GM23248 (cell line): ENCODE results near the gene HDAC4. TPM values are rescaled to one million over a fixed set of nuclear protein-coding genes. Genes with fewer than 3 reads are reported as not detected.

Source experiments
- DNase-seq: peaks from one replicate; pipeline ENCODE4 v3.0.0-alpha.2; 2015
- H2AFZ ChIP-seq: fragments of 200-600 bp; sonication (generic); 2 replicates; pipeline ENCODE4 v1.6.1; 2016; ENCODE audit warnings: antibody characterized with exemption
- H3F3A ChIP-seq: fragments of 200-600 bp; sonication (generic); 2 replicates; pipeline ENCODE4 v1.6.1; 2016; ENCODE audit warnings: mild to moderate bottlenecking, antibody characterized with exemption, mixed run types; ENCODE audit not compliant: insufficient read depth
- H3K27ac ChIP-seq: fragments of 200-600 bp; sonication (generic); 2 replicates; pipeline ENCODE4 v1.5.1; 2016; ENCODE audit warnings: mild to moderate bottlenecking
- H3K27me3 ChIP-seq: fragments of 200-600 bp; sonication (generic); replicated peaks from 2 replicates; pipeline ENCODE4 v1.6.1; 2016; ENCODE audit warnings: mild to moderate bottlenecking; ENCODE audit not compliant: insufficient read depth
- H3K36me3 ChIP-seq: fragments of 200-600 bp; sonication (generic); 2 replicates; pipeline ENCODE4 v1.6.1; 2016; ENCODE audit warnings: low read depth, mild to moderate bottlenecking
- H3K4me1 ChIP-seq: fragments of 200-600 bp; sonication (generic); 2 replicates; pipeline ENCODE4 v1.6.1; 2016; ENCODE audit warnings: mild to moderate bottlenecking; ENCODE audit not compliant: insufficient read depth
- H3K4me2 ChIP-seq: fragments of 200-600 bp; sonication (generic); one replicate; pipeline ENCODE4 v1.6.1; 2016; ENCODE audit warnings: mild to moderate bottlenecking; ENCODE audit not compliant: unreplicated experiment
- H3K4me3 ChIP-seq: fragments of 200-600 bp; sonication (generic); 2 replicates; pipeline ENCODE4 v1.5.1; 2016; ENCODE audit warnings: mild to moderate bottlenecking
- H3K79me2 ChIP-seq: fragments of 200-600 bp; sonication (generic); 2 replicates; pipeline ENCODE4 v1.6.1; 2016; ENCODE audit warnings: mild to moderate bottlenecking; ENCODE audit not compliant: insufficient read depth
- H3K9ac ChIP-seq: fragments of 200-600 bp; sonication (generic); 2 replicates; pipeline ENCODE4 v1.6.1; 2016; ENCODE audit warnings: mild to moderate bottlenecking
- H3K9me2 ChIP-seq: fragments of 200-600 bp; sonication (generic); 2 replicates; pipeline ENCODE4 v1.6.1; 2016; ENCODE audit warnings: mixed run types, mild to moderate bottlenecking, moderate library complexity; ENCODE audit not compliant: insufficient read depth
- H3K9me3 ChIP-seq: fragments of 200-600 bp; sonication (generic); one replicate; pipeline ENCODE4 v1.6.1; 2017; ENCODE audit warnings: low read depth
- H4K20me1 ChIP-seq: fragments of 200-600 bp; sonication (generic); 2 replicates; pipeline ENCODE4 v1.6.0; 2016; ENCODE audit not compliant: insufficient read depth
- EZH2 ChIP-seq: fragments of 200-600 bp; sonication (generic); IDR thresholded peaks from 2 replicates; pipeline ENCODE4 v1.6.1; 2018; ENCODE audit warnings: antibody characterized with exemption, mild to moderate bottlenecking; ENCODE audit not compliant: insufficient read depth, poor library complexity, severe bottlenecking
- EZH2phosphoT487 ChIP-seq: fragments of 200-600 bp; sonication (generic); IDR thresholded peaks from 2 replicates; pipeline ENCODE4 v1.6.1; 2018; ENCODE audit warnings: antibody characterized with exemption, moderate library complexity, mild to moderate bottlenecking, low read depth; ENCODE audit not compliant: insufficient read depth
- WGBS, 2 experiments: methylation state at CpG; one replicate each; pipeline ENCODE4 v1.1.6; 2015 to 2017; ENCODE audit warnings: low lambda C conversion rate in 2 of 2, low coverage in 1 of 2; ENCODE audit errors: missing lambda C conversion rate in 2 of 2; 5-methylcytosine and 5-hydroxymethylcytosine counted together
- in situ Hi-C: fragments of 300-500 bp; cut with MboI; formaldehyde crosslinking; loops from 2 replicates; pipeline ENCODE4 v1.15.0; 2020
- polyA plus RNA-seq: library from polyadenylated mRNA; unstranded; fragments of >200 nt; fragmentation: Nextera tagmentation; extraction: Ambion mirVana; gene quantifications from 2 replicates; pipeline ENCODE4 v1.2.1, GENCODE V29; 2016
- total RNA-seq: library from RNA; depleted of rRNA; stranded (reverse); fragments of >200 nt; shearing (Covaris generic); gene quantifications from 2 replicates; pipeline ENCODE4 v1.2.3, GENCODE V29; 2014

Gene HDAC4
- total and polyA plus RNA-seq, 2 experiments from 2014 or later = 2.1 to 6.3 TPM

DNA sequence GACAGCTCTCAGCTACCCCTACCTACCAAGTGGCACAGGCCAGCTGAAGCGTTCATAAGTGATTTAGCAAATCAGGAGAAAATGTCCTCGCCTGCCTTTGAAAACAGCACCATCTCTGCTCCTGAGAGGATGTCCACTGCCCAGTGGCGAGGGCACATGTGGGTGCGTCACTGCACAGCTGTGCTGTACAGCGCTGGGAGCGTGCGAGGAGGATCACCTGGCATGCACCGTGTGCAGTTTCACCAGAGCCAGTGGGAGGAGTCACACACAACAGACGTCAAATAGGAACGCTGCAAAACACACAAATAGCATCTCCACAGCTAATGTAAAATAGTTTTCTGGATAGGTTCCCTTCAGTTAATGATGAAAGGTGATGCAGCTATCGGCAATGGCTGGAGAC lies 154.1 kb downstream of the HDAC4 start:
- H3F3A ChIP-seq = no peaks in the 10 kb centered on the region
- H3K9ac ChIP-seq = no peak overlapping the region
- H3K4me1 ChIP-seq = no peaks in the 10 kb centered on the region
- 0 out of 2 replicates have a peak, but pooled peaks cover 8% of the 10 kb centered on the region for H3K79me2 ChIP-seq
- H3K9me2 ChIP-seq = no peaks in the 10 kb centered on the region
- WGBS, 2 experiments = 82 to 83% methylated on average over 11 of the region's 11 CpGs
- no peak overlapping the region for H3K4me3 ChIP-seq
- no peak overlapping the region for H3K4me2 ChIP-seq
- no peaks in the 10 kb centered on the region for H3K36me3 ChIP-seq
- no peak for DNase-seq
- no peaks in the 10 kb centered on the region for H3K27me3 ChIP-seq
- in situ Hi-C loops = no loop called here
- H4K20me1 ChIP-seq = no peaks in the 10 kb centered on the region
- H3K9me3 ChIP-seq = no peaks in the 10 kb centered on the region
- TF ChIP-seq EZH2 (no peak), EZH2phosphoT487 (no peak)
- H3K27ac ChIP-seq = no peak overlapping the region
- H2AFZ ChIP-seq = no peak overlapping the region

DNA sequence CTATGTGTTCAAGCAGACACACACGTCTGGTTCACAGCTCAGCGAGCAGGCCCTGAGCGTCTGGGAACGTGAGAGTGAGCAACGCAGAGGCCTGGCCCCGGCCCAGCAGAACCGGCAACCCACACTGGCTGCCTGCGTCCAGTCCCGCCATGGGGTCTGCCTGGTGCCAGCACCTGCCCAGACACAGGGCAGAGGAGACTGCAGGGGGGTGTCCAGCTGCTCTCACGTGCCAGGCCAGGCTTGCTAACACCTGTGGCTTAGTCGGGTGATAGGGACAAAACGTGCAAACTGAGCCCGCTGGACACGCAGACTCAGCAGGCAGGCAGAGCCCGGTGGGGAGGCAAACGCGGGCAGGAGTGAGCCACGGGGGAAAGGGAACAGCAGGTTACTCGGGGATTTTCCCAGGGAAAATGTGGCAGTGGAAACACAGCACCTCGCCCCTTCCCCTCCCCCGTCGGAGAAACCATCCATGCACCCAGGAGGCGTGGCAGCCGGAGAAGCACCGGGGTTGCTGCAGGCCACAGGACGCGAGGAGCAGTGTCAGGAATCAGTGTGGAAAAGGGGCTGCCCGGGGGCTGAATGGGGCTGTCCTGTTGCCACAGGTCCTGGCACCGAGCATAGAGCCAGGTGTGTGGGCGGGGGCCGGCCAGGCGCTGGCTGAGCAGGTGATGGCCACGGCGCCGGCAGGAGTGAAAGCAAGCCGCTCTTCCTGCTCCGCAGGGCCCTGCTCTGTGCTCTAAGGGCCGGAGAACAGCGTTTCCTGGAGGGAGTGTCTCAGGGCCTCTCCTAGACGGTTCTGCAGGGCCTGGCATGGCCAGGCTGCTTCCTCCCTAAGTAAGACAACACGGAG lies 154.7 kb downstream of the HDAC4 start:
- H3K9me3 ChIP-seq = no peaks in the 10 kb centered on the region
- H3K27ac ChIP-seq = no peak overlapping the region
- no peak overlapping the region for H3K9ac ChIP-seq
- no peak overlapping the region for H3K4me2 ChIP-seq
- in situ Hi-C loops = no loop called here
- no peaks in the 10 kb centered on the region for H3K36me3 ChIP-seq
- no peak for DNase-seq
- H3K4me1 ChIP-seq = no peaks in the 10 kb centered on the region
- H3F3A ChIP-seq = no peaks in the 10 kb centered on the region
- H2AFZ ChIP-seq = no peak overlapping the region
- H4K20me1 ChIP-seq = no peaks in the 10 kb centered on the region
- H3K27me3 ChIP-seq = no peaks in the 10 kb centered on the region
- no peak for TF ChIP-seq EZH2phosphoT487
- no peak for TF ChIP-seq EZH2
- 72 to 78% methylated on average over 37 of the region's 41 CpGs for WGBS, 2 experiments
- no peak overlapping the region for H3K4me3 ChIP-seq
- 0 out of 2 replicates have a peak, but pooled peaks cover 8% of the 10 kb centered on the region for H3K79me2 ChIP-seq
- no peaks in the 10 kb centered on the region for H3K9me2 ChIP-seq

DNA sequence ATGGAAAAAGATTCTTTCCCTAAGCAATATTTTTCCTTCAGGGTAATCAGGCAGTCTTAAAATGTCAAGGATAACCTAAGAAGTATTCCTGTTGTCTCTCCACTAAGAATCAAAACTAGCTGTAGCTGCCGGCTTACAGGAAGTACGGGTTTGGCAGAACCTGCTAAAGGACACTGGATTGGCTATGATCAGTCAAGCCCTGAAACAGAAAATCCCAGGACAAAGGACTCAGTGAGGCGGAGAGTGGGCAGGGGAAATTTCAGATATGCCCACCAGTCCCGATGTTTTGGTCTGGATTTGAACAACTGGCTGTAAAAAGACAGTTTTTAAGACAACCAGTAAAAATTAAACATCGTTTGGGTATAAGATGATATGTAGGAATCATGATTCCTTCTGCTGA lies 155.7 kb downstream of the HDAC4 start:
- no peak for TF ChIP-seq EZH2phosphoT487
- no peak for TF ChIP-seq EZH2
- no peaks in the 10 kb centered on the region for H3K27me3 ChIP-seq
- 0 out of 2 replicates have a peak, but pooled peaks cover 8% of the 10 kb centered on the region for H3K79me2 ChIP-seq
- no peaks in the 10 kb centered on the region for H3K36me3 ChIP-seq
- H2AFZ ChIP-seq = no peak overlapping the region
- H3F3A ChIP-seq = no peaks in the 10 kb centered on the region
- H3K4me2 ChIP-seq = no peak overlapping the region
- in situ Hi-C loops = no loop called here
- no peaks in the 10 kb centered on the region for H3K9me3 ChIP-seq
- no peaks in the 10 kb centered on the region for H3K9me2 ChIP-seq
- DNase-seq = no peak
- H3K9ac ChIP-seq = no peak overlapping the region
- no peak overlapping the region for H3K4me3 ChIP-seq
- WGBS, 2 experiments = 88 to 89% methylated on average over 5 of the region's 5 CpGs
- H3K4me1 ChIP-seq = no peaks in the 10 kb centered on the region
- no peaks in the 10 kb centered on the region for H4K20me1 ChIP-seq
- H3K27ac ChIP-seq = no peak overlapping the region

DNA sequence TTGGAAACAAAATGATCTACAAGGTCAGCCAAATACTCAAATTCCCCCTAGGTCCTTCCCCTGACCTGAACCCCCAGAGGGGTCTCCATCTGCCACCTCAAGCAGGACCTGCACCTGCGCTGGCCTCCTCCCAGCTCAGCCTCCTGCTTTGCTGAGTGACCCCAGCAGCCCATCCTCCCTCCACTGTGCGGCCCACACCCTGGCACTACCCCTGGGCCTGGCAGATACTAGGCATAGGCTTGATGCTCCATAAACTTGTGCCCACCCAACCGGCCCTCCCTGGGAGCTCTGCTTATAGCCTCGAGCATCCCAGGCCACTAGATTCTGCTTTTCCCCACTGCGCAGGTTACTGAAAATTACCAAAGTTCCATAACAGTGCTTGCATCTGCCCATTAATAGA lies 156.2 kb downstream of the HDAC4 start:
- no peak overlapping the region for H2AFZ ChIP-seq
- H3K27ac ChIP-seq = no peak overlapping the region
- 0 out of 2 replicates have a peak, but pooled peaks cover 8% of the 10 kb centered on the region for H3K79me2 ChIP-seq
- H3K27me3 ChIP-seq = no peaks in the 10 kb centered on the region
- no peak for TF ChIP-seq EZH2phosphoT487
- no peak for TF ChIP-seq EZH2
- in situ Hi-C loops = no loop called here
- H3K4me2 ChIP-seq = no peak overlapping the region
- H3K4me3 ChIP-seq = no peak overlapping the region
- H3K4me1 ChIP-seq = no peaks in the 10 kb centered on the region
- 79 to 85% methylated on average over 5 of the region's 5 CpGs for WGBS, 2 experiments
- H3K9me2 ChIP-seq = no peaks in the 10 kb centered on the region
- H3F3A ChIP-seq = no peaks in the 10 kb centered on the region
- no peak overlapping the region for H3K9ac ChIP-seq
- no peak for DNase-seq
- H3K36me3 ChIP-seq = no peaks in the 10 kb centered on the region
- H4K20me1 ChIP-seq = no peaks in the 10 kb centered on the region
- no peaks in the 10 kb centered on the region for H3K9me3 ChIP-seq
